ENCODE measurements around the gene WDR48. TPM values are rescaled to one million over a fixed set of nuclear protein-coding genes. Genes with fewer than 3 reads are reported as not detected.

WDR48 gene
- total and polyA plus RNA-seq, 4 experiments from 2014 or later: 32.6 to 69.8 (median 53.7) TPM

GRCh38 chr3:39062180-39062579 is 10.4 kb downstream of the WDR48 start:
- no peak overlapping the region for H3K27ac ChIP-seq (ENCODE audit: low read depth, low read length)
- intact Hi-C loops (cut with micrococcal nuclease): no loop called here
- peaks cover 42 to 52% of the 10 kb centered on the region in 2 donors for H3K36me3 Mint-ChIP-seq
- no peak overlapping the region for H3K4me3 Mint-ChIP-seq
- no peaks in the 10 kb centered on the region for H3K9me3 ChIP-seq (ENCODE audit: control insufficient read depth in 1 of 2, low read length in 2 of 2)
- no peaks in the 10 kb centered on the region for H3K27me3 ChIP-seq (ENCODE audit: insufficient read depth, low read length)
- H3K4me3 ChIP-seq (ENCODE audit: low read length in 2 of 2): no peak overlapping the region
- POLR2A ChIA-PET (ENCODE audit: partially characterized antibody): interaction anchor here (1.1 kb wide), 1 partner anchor 10 kb away, joined by 5 read pairs; the partner anchor contains the start of genes SCN11A and WDR48
- H3K27ac Mint-ChIP-seq: peak overlapping the region in 5 of 7 donors; percentile 21 to 76 (median 62)
- H3K9me3 Mint-ChIP-seq: peaks cover 0 to 4% (median 0%) of the 10 kb centered on the region in 8 donors
- peaks cover 14% of the 10 kb centered on the region for H3K36me3 ChIP-seq (ENCODE audit: insufficient read depth, low read length)
- H3K27me3 Mint-ChIP-seq: no peaks in the 10 kb centered on the region
- peaks cover 33 to 55% (median 40%) of the 10 kb centered on the region in 4 donors for H3K4me1 Mint-ChIP-seq
- H3K4me1 ChIP-seq (ENCODE audit: insufficient read depth, low read length): no peaks in the 10 kb centered on the region
- no peak for DNase-seq
- CTCF ChIA-PET (ENCODE audit: partially characterized antibody): interaction anchor here (1.0 kb wide), 1 partner anchor 541 kb away, joined by 3 read pairs; no protein-coding TSS in a partner anchor

GRCh38 chr3:39063143-39063542 is 11.3 kb downstream of the WDR48 start:
- H3K9me3 ChIP-seq (ENCODE audit: control insufficient read depth in 1 of 2, low read length in 2 of 2): no peaks in the 10 kb centered on the region
- Mint-ChIP-seq H3K4me3 (no peak overlapping the region), H3K4me1 (peaks cover 32 to 52% (median 36%) of the 10 kb centered on the region in 4 donors), H3K36me3 (peaks cover 49 to 57% of the 10 kb centered on the region in 2 donors), H3K27ac (no peak overlapping the region), H3K9me3 (peaks cover 0 to 4% (median 0%) of the 10 kb centered on the region in 8 donors), H3K27me3 (no peaks in the 10 kb centered on the region)
- H3K4me1 ChIP-seq (ENCODE audit: insufficient read depth, low read length): no peaks in the 10 kb centered on the region
- no peak for DNase-seq
- H3K4me3 ChIP-seq (ENCODE audit: low read length in 2 of 2): no peak overlapping the region
- POLR2A ChIA-PET (ENCODE audit: partially characterized antibody): no interaction called here
- no peak overlapping the region for H3K27ac ChIP-seq (ENCODE audit: low read depth, low read length)
- CTCF ChIA-PET (ENCODE audit: partially characterized antibody): no interaction called here
- no peaks in the 10 kb centered on the region for H3K27me3 ChIP-seq (ENCODE audit: insufficient read depth, low read length)
- intact Hi-C loops (cut with micrococcal nuclease): no loop called here
- H3K36me3 ChIP-seq (ENCODE audit: insufficient read depth, low read length): peaks cover 20% of the 10 kb centered on the region

- peaks cover 29% of the 10 kb centered on the region for H3K36me3 ChIP-seq (ENCODE audit: insufficient read depth, low read length)
- H3K4me3 Mint-ChIP-seq: no peak overlapping the region
- H3K9me3 ChIP-seq (ENCODE audit: control insufficient read depth in 1 of 2, low read length in 2 of 2): no peaks in the 10 kb centered on the region
- H3K4me1 Mint-ChIP-seq: peaks cover 21 to 38% (median 26%) of the 10 kb centered on the region in 4 donors
- CTCF ChIA-PET (ENCODE audit: partially characterized antibody): interaction anchor here (1.0 to 1.1 kb wide), 2 partner anchors 13 to 14 kb away, joined by 3 read pairs; partner anchors contain the start of genes SCN11A and WDR48
- H3K27me3 Mint-ChIP-seq: no peaks in the 10 kb centered on the region
- DNase-seq: no peak
- no peaks in the 10 kb centered on the region for H3K4me1 ChIP-seq (ENCODE audit: insufficient read depth, low read length)
- peaks cover 0 to 4% (median 0%) of the 10 kb centered on the region in 8 donors for H3K9me3 Mint-ChIP-seq
- no peaks in the 10 kb centered on the region for H3K27me3 ChIP-seq (ENCODE audit: insufficient read depth, low read length)
- H3K4me3 ChIP-seq (ENCODE audit: low read length in 2 of 2): no peak overlapping the region
- peak overlapping the region in 1 of 7 donors; percentile 17 for H3K27ac Mint-ChIP-seq
- POLR2A ChIA-PET (ENCODE audit: partially characterized antibody): interaction anchor here (1.1 kb wide), 1 partner anchor 14 kb away, joined by 4 read pairs; no protein-coding TSS in a partner anchor
- intact Hi-C loops (cut with micrococcal nuclease): no loop called here
- peaks cover 41 to 60% of the 10 kb centered on the region in 2 donors for H3K36me3 Mint-ChIP-seq
- H3K27ac ChIP-seq (ENCODE audit: low read depth, low read length): no peak overlapping the region
These were observed 12.8 kb downstream of the WDR48 start for GRCh38 chr3:39064646-39065045.

GRCh38 chr3:39065197-39065596 is 13.4 kb downstream of the WDR48 start:
- peak in 1 of 5 donors; percentile 11 for DNase-seq
- peaks cover 20 to 35% (median 25%) of the 10 kb centered on the region in 4 donors for H3K4me1 Mint-ChIP-seq
- peaks cover 0 to 4% (median 0%) of the 10 kb centered on the region in 8 donors for H3K9me3 Mint-ChIP-seq
- intact Hi-C loops (cut with micrococcal nuclease): no loop called here
- H3K27ac ChIP-seq (ENCODE audit: low read depth, low read length): no peak overlapping the region
- H3K4me1 ChIP-seq (ENCODE audit: insufficient read depth, low read length): no peaks in the 10 kb centered on the region
- POLR2A ChIA-PET (ENCODE audit: partially characterized antibody): interaction anchor here (1.1 kb wide), 1 partner anchor 15 kb away, joined by 4 read pairs; no protein-coding TSS in a partner anchor
- H3K4me3 ChIP-seq (ENCODE audit: low read length in 2 of 2): no peak overlapping the region
- H3K27me3 ChIP-seq (ENCODE audit: insufficient read depth, low read length): no peaks in the 10 kb centered on the region
- H3K9me3 ChIP-seq (ENCODE audit: control insufficient read depth in 1 of 2, low read length in 2 of 2): no peaks in the 10 kb centered on the region
- H3K36me3 Mint-ChIP-seq: peaks cover 42 to 63% of the 10 kb centered on the region in 2 donors
- H3K27ac Mint-ChIP-seq: peak overlapping the region in 1 of 7 donors; percentile 15
- no peak overlapping the region for H3K4me3 Mint-ChIP-seq
- H3K36me3 ChIP-seq (ENCODE audit: insufficient read depth, low read length): peaks cover 34% of the 10 kb centered on the region
- CTCF ChIA-PET (ENCODE audit: partially characterized antibody): interaction anchor here (0.7 to 1.1 kb wide), 3 partner anchors 13 to 1114 kb away, joined by 3 read pairs; partner anchors contain the start of genes SCN11A and WDR48
- H3K27me3 Mint-ChIP-seq: no peaks in the 10 kb centered on the region

- Mint-ChIP-seq H3K36me3 (peaks cover 52 to 73% of the 10 kb centered on the region in 2 donors), H3K4me1 (peaks cover 10 to 20% (median 15%) of the 10 kb centered on the region in 4 donors), H3K27ac (no peak overlapping the region), H3K4me3 (no peak overlapping the region), H3K27me3 (no peaks in the 10 kb centered on the region), H3K9me3 (no peaks in the 10 kb centered on the region)
- Histone ChIP-seq H3K4me3 (ENCODE audit: low read length in 2 of 2) (no peak overlapping the region), H3K27ac (ENCODE audit: low read depth, low read length) (no peak overlapping the region), H3K9me3 (ENCODE audit: control insufficient read depth in 1 of 2, low read length in 2 of 2) (no peaks in the 10 kb centered on the region), H3K27me3 (ENCODE audit: insufficient read depth, low read length) (no peaks in the 10 kb centered on the region), H3K36me3 (ENCODE audit: insufficient read depth, low read length) (peaks cover 50% of the 10 kb centered on the region), H3K4me1 (ENCODE audit: insufficient read depth, low read length) (no peaks in the 10 kb centered on the region)
- DNase-seq: no peak
- intact Hi-C loops (cut with micrococcal nuclease): no loop called here
- POLR2A ChIA-PET (ENCODE audit: partially characterized antibody): interaction anchor here (1.4 kb wide), 1 partner anchor 15 kb away, joined by 5 read pairs; the partner anchor contains the start of genes SCN11A and WDR48
- CTCF ChIA-PET (ENCODE audit: partially characterized antibody): interaction anchor here (1.8 kb wide), 1 partner anchor 20 kb away, joined by 7 read pairs; no protein-coding TSS in a partner anchor
These were observed 15.5 kb downstream of the WDR48 start for GRCh38 chr3:39067286-39067685.

- intact Hi-C loops (cut with micrococcal nuclease): no loop called here
- Mint-ChIP-seq H3K27me3 (no peaks in the 10 kb centered on the region), H3K36me3 (peaks cover 65 to 77% of the 10 kb centered on the region in 2 donors), H3K4me1 (peaks cover 7 to 12% (median 8%) of the 10 kb centered on the region in 4 donors), H3K27ac (no peak overlapping the region), H3K9me3 (no peaks in the 10 kb centered on the region), H3K4me3 (no peak overlapping the region)
- Histone ChIP-seq H3K4me3 (ENCODE audit: low read length in 2 of 2) (no peak overlapping the region), H3K27ac (ENCODE audit: low read depth, low read length) (no peak overlapping the region), H3K27me3 (ENCODE audit: insufficient read depth, low read length) (no peaks in the 10 kb centered on the region), H3K9me3 (ENCODE audit: control insufficient read depth in 1 of 2, low read length in 2 of 2) (no peaks in the 10 kb centered on the region), H3K36me3 (ENCODE audit: insufficient read depth, low read length) (peaks cover 63% of the 10 kb centered on the region), H3K4me1 (ENCODE audit: insufficient read depth, low read length) (no peaks in the 10 kb centered on the region)
- DNase-seq: no peak
- ChIA-PET CTCF (ENCODE audit: partially characterized antibody) (interaction anchor here (0.9 to 1.8 kb wide), 3 partner anchors 18 to 309 kb away, joined by 3 to 7 read pairs (median 3); no protein-coding TSS in a partner anchor), POLR2A (ENCODE audit: partially characterized antibody) (no interaction called here)
These were observed 16.7 kb downstream of the WDR48 start for GRCh38 chr3:39068556-39068955.

GRCh38 chr3:39075910-39076309 is 24.1 kb downstream of the WDR48 start:
- Histone ChIP-seq H3K36me3 (ENCODE audit: insufficient read depth, low read length) (peaks cover 66% of the 10 kb centered on the region), H3K9me3 (ENCODE audit: control insufficient read depth in 1 of 2, low read length in 2 of 2) (no peaks in the 10 kb centered on the region), H3K27ac (ENCODE audit: low read depth, low read length) (no peak overlapping the region), H3K4me1 (ENCODE audit: insufficient read depth, low read length) (no peaks in the 10 kb centered on the region), H3K4me3 (ENCODE audit: low read length in 2 of 2) (no peak overlapping the region), H3K27me3 (ENCODE audit: insufficient read depth, low read length) (no peaks in the 10 kb centered on the region)
- intact Hi-C loops (cut with micrococcal nuclease): no loop called here
- DNase-seq: no peak
- CTCF ChIA-PET (ENCODE audit: partially characterized antibody): no interaction called here
- Mint-ChIP-seq H3K27ac (peak overlapping the region in 2 of 7 donors; percentile 57 to 59), H3K27me3 (no peaks in the 10 kb centered on the region), H3K36me3 (peaks cover 67 to 82% of the 10 kb centered on the region in 2 donors), H3K4me3 (no peak overlapping the region), H3K4me1 (peaks cover 0 to 11% (median 5%) of the 10 kb centered on the region in 4 donors), H3K9me3 (no peaks in the 10 kb centered on the region)
- POLR2A ChIA-PET (ENCODE audit: partially characterized antibody): no interaction called here
